NT2/D1 (cell line): Measurements from ENCODE around the gene INTS4.
"Not testable (repeated sequence)": the region's sequence is repeated elsewhere in the genome, so short reads cannot be mapped to it uniquely, and the experiment has no call there.

Experiments
- DNase-seq: peaks from one replicate; pipeline ENCODE4 v3.0.0-alpha.2; 2011; ENCODE audit warnings: low read depth, low spot score
- H3K27me3 ChIP-seq: 2 replicates; pipeline ENCODE4 v1.6.0; 2011; ENCODE audit warnings: mild to moderate bottlenecking; ENCODE audit not compliant: insufficient read length, insufficient read depth
- H3K36me3 ChIP-seq: 2 replicates; pipeline ENCODE4 v1.6.1; 2011; ENCODE audit warnings: mild to moderate bottlenecking, low read length, mixed read lengths; ENCODE audit not compliant: insufficient read depth, insufficient read length
- H3K4me1 ChIP-seq: 2 replicates; pipeline ENCODE4 v1.5.1; 2011; ENCODE audit not compliant: insufficient read depth, insufficient read length
- H3K4me3 ChIP-seq: 2 replicates; pipeline ENCODE4 v1.5.1; 2011; ENCODE audit warnings: low read depth; ENCODE audit not compliant: insufficient read length
- H3K9ac ChIP-seq: 2 replicates; pipeline ENCODE4 v1.6.0; 2011; ENCODE audit warnings: low read depth; ENCODE audit not compliant: insufficient read length
- H3K9me3 ChIP-seq: 2 replicates; pipeline ENCODE4 v1.5.1; 2011; ENCODE audit warnings: mild to moderate bottlenecking, low read length; ENCODE audit not compliant: insufficient read depth
- SUZ12 ChIP-seq: IDR thresholded peaks from 2 replicates; pipeline ENCODE4 v1.6.1; 2011; ENCODE audit not compliant: insufficient read length, insufficient read depth; ENCODE audit errors: extremely low read depth
- YY1 ChIP-seq: IDR thresholded peaks from 2 replicates; pipeline ENCODE4 v1.6.1; 2011; ENCODE audit not compliant: insufficient read length, insufficient read depth
- ZNF274 ChIP-seq: IDR thresholded peaks from 2 replicates; pipeline ENCODE4 v1.6.1; 2011; ENCODE audit warnings: mild to moderate bottlenecking, low read depth, low read length

INTS4 gene

GRCh38 chr11:78010304-78010703, 15.8 kb upstream of the INTS4 start:
- TF ChIP-seq ZNF274 (no peak), SUZ12 (no peak), YY1 (no peak)
- H3K4me3 ChIP-seq = no peak overlapping the region

GRCh38 chr11:78009062-78009461, 14.6 kb upstream of the INTS4 start:
- Histone ChIP-seq H3K36me3 (no peaks in the 10 kb centered on the region), H3K4me1 (no peaks in the 10 kb centered on the region), H3K27me3 (no peaks in the 10 kb centered on the region), H3K9ac (no peak overlapping the region), H3K9me3 (no peaks in the 10 kb centered on the region), H3K4me3 (no peak overlapping the region)
- TF ChIP-seq SUZ12 = no peak
- TF ChIP-seq ZNF274 = no peak
- TF ChIP-seq YY1 = no peak
- no peak for DNase-seq

More at GRCh38 chr11:78010304-78010703, 15.8 kb upstream of the INTS4 start:
- Histone ChIP-seq H3K9me3 (no peaks in the 10 kb centered on the region), H3K27me3 (no peaks in the 10 kb centered on the region), H3K4me1 (no peaks in the 10 kb centered on the region), H3K9ac (no peak overlapping the region), H3K36me3 (no peaks in the 10 kb centered on the region)
- DNase-seq = no peak

- Histone ChIP-seq H3K36me3 (no peaks in the 10 kb centered on the region), H3K4me3 (no peak overlapping the region), H3K4me1 (no peaks in the 10 kb centered on the region), H3K9me3 (no peaks in the 10 kb centered on the region), H3K27me3 (no peaks in the 10 kb centered on the region), H3K9ac (no peak overlapping the region)
- TF ChIP-seq SUZ12 = no peak
- no peak for TF ChIP-seq YY1
- TF ChIP-seq ZNF274 = no peak
- peak; percentile 58 for DNase-seq
Observed at GRCh38 chr11:78000193-78000592, 5.7 kb upstream of the INTS4 start.

- H3K36me3 ChIP-seq = no peaks in the 10 kb centered on the region
- H3K4me1 ChIP-seq = no peaks in the 10 kb centered on the region
- H3K9me3 ChIP-seq = no peaks in the 10 kb centered on the region
- no peak overlapping the region for H3K4me3 ChIP-seq
- DNase-seq = no peak
- H3K9ac ChIP-seq = no peak overlapping the region
- no peak for TF ChIP-seq SUZ12
- TF ChIP-seq ZNF274 = no peak
- TF ChIP-seq YY1 = no peak
- no peaks in the 10 kb centered on the region for H3K27me3 ChIP-seq
Observed at GRCh38 chr11:77999446-78000030, 5.1 kb upstream of the INTS4 start.

- no peaks in the 10 kb centered on the region for H3K9me3 ChIP-seq
- H3K4me3 ChIP-seq = peak overlapping the region; percentile 88
- TF ChIP-seq YY1 (no peak), ZNF274 (no peak), SUZ12 (no peak)
- no peaks in the 10 kb centered on the region for H3K27me3 ChIP-seq
- H3K36me3 ChIP-seq = peaks cover 24% of the 10 kb centered on the region
- H3K9ac ChIP-seq = peak overlapping the region; percentile 88
- DNase-seq = no peak
- no peaks in the 10 kb centered on the region for H3K4me1 ChIP-seq
Observed at GRCh38 chr11:77993902-77994301, 566 bp downstream of the INTS4 start.

GRCh38 chr11:77990981-77991380, 3.5 kb downstream of the INTS4 start:
- Histone ChIP-seq H3K27me3 (no peaks in the 10 kb centered on the region), H3K36me3 (peaks cover 44% of the 10 kb centered on the region), H3K9ac (no peak overlapping the region), H3K4me1 (no peaks in the 10 kb centered on the region), H3K4me3 (no peak overlapping the region), H3K9me3 (no peaks in the 10 kb centered on the region)
- no peak for TF ChIP-seq ZNF274
- no peak for TF ChIP-seq SUZ12
- no peak for TF ChIP-seq YY1
- no peak for DNase-seq

- not testable (repeated sequence) for H3K9me3 ChIP-seq, H3K4me1 ChIP-seq, H3K9ac ChIP-seq, H3K27me3 ChIP-seq, H3K4me3 ChIP-seq, DNase-seq
- H3K36me3 ChIP-seq = peaks cover 36% of the 10 kb centered on the region
Observed at GRCh38 chr11:77986456-77986855, 8.0 kb downstream of the INTS4 start.

- H3K4me3 ChIP-seq = no peak overlapping the region
- no peaks in the 10 kb centered on the region for H3K9me3 ChIP-seq
- no peak for DNase-seq
- H3K9ac ChIP-seq = no peak overlapping the region
- peaks cover 32% of the 10 kb centered on the region for H3K36me3 ChIP-seq
- no peaks in the 10 kb centered on the region for H3K4me1 ChIP-seq
- no peaks in the 10 kb centered on the region for H3K27me3 ChIP-seq
- TF ChIP-seq YY1 (no peak), ZNF274 (no peak), SUZ12 (no peak)
Observed at GRCh38 chr11:77981346-77981947, 13.0 kb downstream of the INTS4 start.
